IPS DF 4.7 (cell line): Measurements from ENCODE around the gene DPT.
"Not testable (repeated sequence)": the region's sequence is repeated elsewhere in the genome, so short reads cannot be mapped to it uniquely, and the experiment has no call there.

Source experiments
- DNase-seq: peaks from one replicate; pipeline ENCODE4 v3.0.0-alpha.2; 2013; ENCODE audit warnings: low spot score; ENCODE audit errors: extremely low read depth

The DPT gene

GRCh38 chr1:168728473-168729404 lies at the start of gene DPT:
TSS of gene DPT (minus strand) at chr1:168729206. CDS start at chr1:168729174, 32 bp downstream.
- DNase-seq, result no peak

- DNase-seq, result no peak
Observed at GRCh38 chr1:168775366-168775765, 46.4 kb upstream of the DPT start.

- no peak for DNase-seq
Observed at GRCh38 chr1:168774241-168774640, 45.2 kb upstream of the DPT start.

- DNase-seq, result no peak
Observed at GRCh38 chr1:168772428-168773060, 43.5 kb upstream of the DPT start.

- DNase-seq, result no peak
Observed at GRCh38 chr1:168771104-168771630, 42.2 kb upstream of the DPT start.

GRCh38 chr1:168769893-168770292 lies 40.9 kb upstream of the DPT start:
- DNase-seq, result not testable (repeated sequence)

- DNase-seq, result no peak
Observed at GRCh38 chr1:168767894-168768584, 39.0 kb upstream of the DPT start.

- DNase-seq, result no peak
Observed at GRCh38 chr1:168766568-168766967, 37.6 kb upstream of the DPT start.

GRCh38 chr1:168763031-168763430 lies 34.0 kb upstream of the DPT start:
- DNase-seq, result no peak

- DNase-seq, result no peak
Observed at GRCh38 chr1:168762473-168762872, 33.5 kb upstream of the DPT start.

- no peak for DNase-seq
Observed at GRCh38 chr1:168760781-168761180, 31.8 kb upstream of the DPT start.

GRCh38 chr1:168760241-168760640 lies 31.2 kb upstream of the DPT start:
- no peak for DNase-seq

GRCh38 chr1:168759077-168759476 lies 30.1 kb upstream of the DPT start:
- DNase-seq, result no peak

- DNase-seq, result no peak
Observed at GRCh38 chr1:168758503-168758902, 29.5 kb upstream of the DPT start.

GRCh38 chr1:168755800-168756418 lies 26.9 kb upstream of the DPT start:
- no peak for DNase-seq

GRCh38 chr1:168752171-168752832 lies 23.3 kb upstream of the DPT start:
- DNase-seq, result no peak

- no peak for DNase-seq
Observed at GRCh38 chr1:168751195-168751650, 22.2 kb upstream of the DPT start.

GRCh38 chr1:168742994-168743650 lies 14.1 kb upstream of the DPT start:
- no peak for DNase-seq

- no peak for DNase-seq
Observed at GRCh38 chr1:168742386-168742785, 13.4 kb upstream of the DPT start.

- DNase-seq, result no peak
Observed at GRCh38 chr1:168739908-168740307, 10.9 kb upstream of the DPT start.
